ENCODE data around the gene CNOT2.

CNOT2 gene

DNA sequence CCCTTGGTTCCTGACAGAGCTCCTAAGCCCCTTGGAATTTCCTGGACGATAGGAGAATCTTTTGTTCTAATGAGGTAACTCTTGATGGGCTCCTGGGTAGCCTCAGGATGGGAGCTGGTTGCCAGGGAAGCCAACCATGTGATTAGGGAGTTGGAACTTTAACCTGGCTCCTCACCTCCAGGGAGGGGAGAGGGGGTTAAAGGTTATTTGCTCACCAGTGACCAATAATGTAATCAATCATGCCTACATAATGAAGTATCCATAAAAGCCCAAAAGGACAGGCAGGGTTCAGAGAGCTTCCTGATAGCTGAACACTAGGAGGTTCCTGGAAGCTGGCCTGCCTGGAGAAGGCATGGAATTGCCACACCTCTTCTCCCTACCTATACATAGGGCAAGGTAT lies 6.2 kb upstream of the CNOT2 start:
- Histone ChIP-seq H3K4me1 (ENCODE audit: control insufficient read depth, insufficient read depth, low read length, poor library complexity, severe bottlenecking) (no peaks in the 10 kb centered on the region), H3K9me3 (ENCODE audit: control insufficient read depth, low read length) (no peaks in the 10 kb centered on the region), H3K4me3 (ENCODE audit: extremely low read depth, insufficient read depth, low read length, poor library complexity, severe bottlenecking) (no peak overlapping the region), H3K27ac (ENCODE audit: low read depth, low read length, severe bottlenecking) (no peak overlapping the region), H3K36me3 (ENCODE audit: control insufficient read depth, insufficient read depth, low read length) (peaks cover 35% of the 10 kb centered on the region)
- WGBS, 2 experiments (ENCODE audit: insufficient coverage in 2 of 2): 60 to 67% methylated on average over 1 of the region's 1 CpG

DNA sequence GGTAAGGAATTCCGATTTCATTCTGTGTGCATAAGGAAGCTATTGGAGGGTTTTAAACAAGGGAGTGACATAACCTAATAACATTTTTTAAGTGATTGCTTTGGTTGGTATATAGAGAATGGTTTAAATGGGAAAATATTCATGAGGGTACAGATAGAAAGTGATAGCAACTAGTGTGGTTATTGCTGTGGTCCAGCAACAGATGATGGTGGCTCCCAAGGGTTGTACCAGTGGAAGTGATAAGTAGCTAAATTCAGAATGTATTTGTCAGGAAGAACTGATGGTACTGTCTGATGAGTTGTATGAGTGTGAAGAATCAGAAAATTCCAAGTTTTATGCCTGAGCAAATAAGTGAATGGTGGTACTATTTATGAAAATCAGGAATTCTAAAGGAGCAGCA lies 2.6 kb upstream of the CNOT2 start:
- Histone ChIP-seq H3K9me3 (ENCODE audit: control insufficient read depth, low read length) (no peaks in the 10 kb centered on the region), H3K4me3 (ENCODE audit: extremely low read depth, insufficient read depth, low read length, poor library complexity, severe bottlenecking) (no peak overlapping the region), H3K36me3 (ENCODE audit: control insufficient read depth, insufficient read depth, low read length) (peaks cover 35% of the 10 kb centered on the region), H3K27ac (ENCODE audit: low read depth, low read length, severe bottlenecking) (no peak overlapping the region), H3K4me1 (ENCODE audit: control insufficient read depth, insufficient read depth, low read length, poor library complexity, severe bottlenecking) (no peaks in the 10 kb centered on the region)
- WGBS, 2 experiments (ENCODE audit: insufficient coverage in 2 of 2): no CpG with 5 or more reads among the region's 1 CpG

DNA sequence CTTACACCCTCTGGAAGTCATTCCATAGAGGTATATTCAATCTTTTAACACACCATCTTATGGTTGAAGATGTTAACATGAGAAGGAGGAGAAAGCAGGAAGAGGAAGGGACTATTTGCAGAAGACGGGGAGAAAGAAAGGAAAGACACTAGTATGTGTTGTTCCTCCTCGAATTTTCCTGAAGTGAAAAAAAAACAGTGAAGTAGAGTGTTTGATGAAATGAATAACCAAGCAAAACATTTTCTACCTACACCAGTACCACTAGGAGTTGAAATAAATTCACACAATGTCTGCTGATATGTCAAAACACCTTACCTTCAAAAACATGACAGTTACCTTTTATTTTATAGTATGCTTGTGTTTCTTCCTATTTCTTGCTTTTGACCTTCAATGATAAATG lies 1.4 kb upstream of the CNOT2 start:
- WGBS, 2 experiments (ENCODE audit: insufficient coverage in 2 of 2): no CpG with 5 or more reads among the region's 2 CpGs

DNA sequence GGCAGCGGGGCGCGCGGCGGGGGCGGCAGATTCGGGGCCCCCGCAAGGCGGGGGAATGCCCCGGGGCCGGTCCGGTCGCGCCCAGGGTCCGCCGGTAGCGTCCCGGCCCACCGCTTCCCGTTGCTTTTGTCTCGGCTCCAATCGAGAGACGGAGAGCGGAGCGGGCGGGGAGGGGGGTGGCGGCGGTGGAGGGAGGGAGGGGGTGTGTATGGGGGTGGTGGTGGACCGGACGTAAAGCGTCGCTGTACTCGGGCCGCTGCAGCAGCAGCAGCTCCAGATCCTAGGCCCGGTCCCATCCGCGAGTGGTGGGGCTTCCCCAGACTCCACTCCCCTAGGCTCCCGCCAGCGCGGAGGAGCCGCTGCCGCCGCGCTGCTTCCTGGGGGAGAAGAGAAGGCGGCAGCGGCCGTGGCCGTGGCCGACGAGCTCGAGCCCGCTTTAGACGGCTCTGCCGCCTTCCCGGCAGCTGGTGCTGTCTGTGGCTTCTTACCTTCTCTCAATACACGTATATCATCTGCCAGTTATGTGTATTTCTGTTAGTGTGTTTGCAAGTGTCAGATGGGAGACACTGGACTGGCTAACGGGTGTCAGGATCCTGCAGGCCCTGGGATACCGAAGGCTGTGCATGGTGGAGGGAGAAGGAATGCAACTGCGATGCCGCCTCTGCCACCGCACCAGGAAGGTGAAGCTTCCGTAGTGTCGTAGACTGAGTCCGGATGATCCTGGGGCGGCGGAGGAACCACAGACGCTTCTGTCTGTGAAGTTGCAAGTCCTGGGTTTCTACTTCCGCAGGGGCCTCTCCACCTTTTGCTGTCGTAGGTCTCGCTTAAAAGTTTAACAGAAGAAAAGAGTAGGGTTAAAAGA lies 508 bp downstream of the CNOT2 start:
- 0 to 4% methylated on average over 10 to 24 of the region's 70 CpGs for WGBS, 2 experiments (ENCODE audit: insufficient coverage in 2 of 2)

More for the DNA sequence above, 1.4 kb upstream of the CNOT2 start:
- peak overlapping the region; percentile 94 for H3K4me3 ChIP-seq (ENCODE audit: extremely low read depth, insufficient read depth, low read length, poor library complexity, severe bottlenecking)
- peak overlapping the region; percentile 99 for H3K27ac ChIP-seq (ENCODE audit: low read depth, low read length, severe bottlenecking)
- H3K4me1 ChIP-seq (ENCODE audit: control insufficient read depth, insufficient read depth, low read length, poor library complexity, severe bottlenecking): no peaks in the 10 kb centered on the region
- no peaks in the 10 kb centered on the region for H3K9me3 ChIP-seq (ENCODE audit: control insufficient read depth, low read length)
- H3K36me3 ChIP-seq (ENCODE audit: control insufficient read depth, insufficient read depth, low read length): peaks cover 30% of the 10 kb centered on the region

DNA sequence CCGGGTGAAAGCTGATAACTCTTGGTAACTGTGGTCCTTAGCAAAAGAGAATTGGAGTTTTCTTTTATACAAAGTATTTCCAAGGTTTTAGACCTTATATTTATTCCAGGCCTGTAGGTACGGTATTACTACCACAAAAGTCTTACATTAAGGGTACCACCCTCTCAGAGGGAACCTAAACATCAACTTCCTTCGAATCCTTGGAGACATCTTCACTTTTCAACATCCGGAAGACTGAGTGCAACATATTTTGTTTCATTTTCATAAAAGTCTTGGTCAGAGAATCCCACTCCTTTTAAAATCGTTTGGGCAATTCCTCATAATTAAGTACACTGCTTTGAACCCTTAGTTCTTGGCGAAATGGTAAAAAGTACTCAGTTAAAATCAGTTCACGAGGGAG lies 1.2 kb downstream of the CNOT2 start:
- 20 to 25% methylated on average over 3 to 4 of the region's 7 CpGs for WGBS, 2 experiments (ENCODE audit: insufficient coverage in 2 of 2)
- H3K27ac ChIP-seq (ENCODE audit: low read depth, low read length, severe bottlenecking): peak overlapping the region; percentile 99
- H3K36me3 ChIP-seq (ENCODE audit: control insufficient read depth, insufficient read depth, low read length): peaks cover 19% of the 10 kb centered on the region

More for the DNA sequence above, 508 bp downstream of the CNOT2 start:
- Histone ChIP-seq H3K27ac (ENCODE audit: low read depth, low read length, severe bottlenecking) (peak overlapping the region; percentile 99), H3K36me3 (ENCODE audit: control insufficient read depth, insufficient read depth, low read length) (peaks cover 19% of the 10 kb centered on the region), H3K4me1 (ENCODE audit: control insufficient read depth, insufficient read depth, low read length, poor library complexity, severe bottlenecking) (no peaks in the 10 kb centered on the region), H3K4me3 (ENCODE audit: extremely low read depth, insufficient read depth, low read length, poor library complexity, severe bottlenecking) (peak overlapping the region; percentile 94), H3K9me3 (ENCODE audit: control insufficient read depth, low read length) (no peaks in the 10 kb centered on the region)

GRCh38 chr12:70245458-70245857 lies 2.2 kb downstream of the CNOT2 start:
- Histone ChIP-seq H3K4me3 (ENCODE audit: extremely low read depth, insufficient read depth, low read length, poor library complexity, severe bottlenecking) (peak overlapping the region; percentile 14), H3K4me1 (ENCODE audit: control insufficient read depth, insufficient read depth, low read length, poor library complexity, severe bottlenecking) (peaks cover 2% of the 10 kb centered on the region)

More for the DNA sequence above, 1.2 kb downstream of the CNOT2 start:
- Histone ChIP-seq H3K4me3 (ENCODE audit: extremely low read depth, insufficient read depth, low read length, poor library complexity, severe bottlenecking) (peak overlapping the region; percentile 94), H3K4me1 (ENCODE audit: control insufficient read depth, insufficient read depth, low read length, poor library complexity, severe bottlenecking) (no peaks in the 10 kb centered on the region), H3K9me3 (ENCODE audit: control insufficient read depth, low read length) (no peaks in the 10 kb centered on the region)

DNA sequence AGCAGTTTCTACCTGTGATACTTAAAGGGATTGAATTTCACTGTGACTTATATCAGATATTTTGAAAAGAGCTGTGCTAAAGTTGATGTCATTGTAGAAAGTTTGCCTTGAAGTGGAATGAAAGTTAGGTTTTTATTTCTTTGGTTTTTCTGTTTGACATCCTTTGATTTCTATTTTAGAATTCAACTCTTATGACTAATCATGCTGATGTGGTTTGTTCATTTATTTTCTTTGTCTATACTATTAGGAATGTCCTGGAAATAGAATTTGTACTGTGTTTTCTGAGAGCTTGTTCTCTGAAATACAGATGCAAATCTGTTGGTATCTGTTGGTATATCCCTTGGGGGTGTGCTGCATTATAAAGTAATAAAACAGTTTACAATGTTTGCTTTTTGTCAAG lies 3.3 kb downstream of the CNOT2 start:
- Histone ChIP-seq H3K27ac (ENCODE audit: low read depth, low read length, severe bottlenecking) (no peak overlapping the region), H3K4me3 (ENCODE audit: extremely low read depth, insufficient read depth, low read length, poor library complexity, severe bottlenecking) (no peak overlapping the region)

More at GRCh38 chr12:70245458-70245857, 2.2 kb downstream of the CNOT2 start:
- Histone ChIP-seq H3K27ac (ENCODE audit: low read depth, low read length, severe bottlenecking) (no peak overlapping the region), H3K36me3 (ENCODE audit: control insufficient read depth, insufficient read depth, low read length) (peaks cover 15% of the 10 kb centered on the region), H3K9me3 (ENCODE audit: control insufficient read depth, low read length) (no peaks in the 10 kb centered on the region)

DNA sequence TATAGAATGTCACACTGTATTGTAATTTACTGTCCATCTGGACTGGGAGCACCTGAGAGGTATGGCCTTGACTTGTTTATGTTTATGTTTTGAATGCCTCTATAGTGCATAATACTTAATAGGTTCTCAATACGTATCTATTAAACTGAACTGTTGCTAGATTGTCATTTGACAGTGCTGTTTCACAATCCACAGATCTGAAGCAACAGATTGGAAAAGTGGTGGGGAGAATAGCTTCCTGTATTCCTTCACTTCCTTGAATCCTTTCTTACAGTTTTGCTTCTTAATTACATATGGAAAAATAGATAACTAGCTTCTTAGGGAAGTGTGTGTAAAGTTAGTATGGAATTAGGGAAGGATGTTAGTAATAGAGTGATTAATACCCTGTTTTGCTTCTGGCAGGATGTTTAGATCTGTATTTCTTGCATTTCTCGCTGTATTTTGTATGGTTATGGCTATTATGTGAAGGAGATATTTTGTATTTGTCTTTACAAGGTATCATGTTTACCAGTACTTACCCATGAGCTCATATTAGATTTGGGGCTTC lies 4.5 kb downstream of the CNOT2 start:
- Histone ChIP-seq H3K4me1 (ENCODE audit: control insufficient read depth, insufficient read depth, low read length, poor library complexity, severe bottlenecking) (peaks cover 10% of the 10 kb centered on the region), H3K27ac (ENCODE audit: low read depth, low read length, severe bottlenecking) (no peak overlapping the region)
- no CpG with 5 or more reads among the region's 2 CpGs for WGBS, 2 experiments (ENCODE audit: insufficient coverage in 2 of 2)

More for the DNA sequence above, 3.3 kb downstream of the CNOT2 start:
- Histone ChIP-seq H3K9me3 (ENCODE audit: control insufficient read depth, low read length) (no peaks in the 10 kb centered on the region), H3K36me3 (ENCODE audit: control insufficient read depth, insufficient read depth, low read length) (peaks cover 8% of the 10 kb centered on the region), H3K4me1 (ENCODE audit: control insufficient read depth, insufficient read depth, low read length, poor library complexity, severe bottlenecking) (peaks cover 10% of the 10 kb centered on the region)

GRCh38 chr12:70248876-70249275 lies 5.6 kb downstream of the CNOT2 start:
- peaks cover 4% of the 10 kb centered on the region for H3K36me3 ChIP-seq (ENCODE audit: control insufficient read depth, insufficient read depth, low read length)
- no peak overlapping the region for H3K4me3 ChIP-seq (ENCODE audit: extremely low read depth, insufficient read depth, low read length, poor library complexity, severe bottlenecking)
- H3K4me1 ChIP-seq (ENCODE audit: control insufficient read depth, insufficient read depth, low read length, poor library complexity, severe bottlenecking): peaks cover 10% of the 10 kb centered on the region
- WGBS, 2 experiments (ENCODE audit: insufficient coverage in 2 of 2): no CpG with 5 or more reads among the region's 1 CpG
- no peak overlapping the region for H3K27ac ChIP-seq (ENCODE audit: low read depth, low read length, severe bottlenecking)
- no peaks in the 10 kb centered on the region for H3K9me3 ChIP-seq (ENCODE audit: control insufficient read depth, low read length)

More for the DNA sequence above, 4.5 kb downstream of the CNOT2 start:
- Histone ChIP-seq H3K4me3 (ENCODE audit: extremely low read depth, insufficient read depth, low read length, poor library complexity, severe bottlenecking) (no peak overlapping the region), H3K9me3 (ENCODE audit: control insufficient read depth, low read length) (no peaks in the 10 kb centered on the region), H3K36me3 (ENCODE audit: control insufficient read depth, insufficient read depth, low read length) (peaks cover 4% of the 10 kb centered on the region)

- peaks cover 4% of the 10 kb centered on the region for H3K36me3 ChIP-seq (ENCODE audit: control insufficient read depth, insufficient read depth, low read length)
- H3K4me1 ChIP-seq (ENCODE audit: control insufficient read depth, insufficient read depth, low read length, poor library complexity, severe bottlenecking): peaks cover 10% of the 10 kb centered on the region
- no peak overlapping the region for H3K27ac ChIP-seq (ENCODE audit: low read depth, low read length, severe bottlenecking)
- H3K4me3 ChIP-seq (ENCODE audit: extremely low read depth, insufficient read depth, low read length, poor library complexity, severe bottlenecking): no peak overlapping the region
- no peaks in the 10 kb centered on the region for H3K9me3 ChIP-seq (ENCODE audit: control insufficient read depth, low read length)
- WGBS, 2 experiments (ENCODE audit: insufficient coverage in 2 of 2): 100% methylated on average over 1 of the region's 2 CpGs
Measured at GRCh38 chr12:70249903-70250302, 6.7 kb downstream of the CNOT2 start.

DNA sequence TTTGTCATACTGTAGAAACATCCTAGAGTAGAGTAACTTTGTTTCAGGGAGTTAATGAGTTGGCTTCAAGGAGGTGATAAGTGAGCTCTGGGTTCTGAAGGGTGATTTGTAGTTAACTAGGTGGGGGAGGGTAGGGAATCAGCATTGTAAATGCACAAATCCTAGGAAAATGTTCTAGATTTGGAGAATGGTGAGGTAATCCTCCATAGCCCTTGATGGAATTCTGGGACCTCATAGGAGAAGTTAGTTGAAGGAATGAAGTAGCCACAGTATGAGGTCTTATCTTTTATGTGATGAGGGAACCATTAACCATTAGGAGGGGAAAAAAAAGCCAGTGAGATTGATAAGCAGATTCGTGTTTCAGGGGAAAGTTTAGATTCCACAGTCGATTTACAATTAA lies 8.0 kb downstream of the CNOT2 start:
- H3K27ac ChIP-seq (ENCODE audit: low read depth, low read length, severe bottlenecking): no peak overlapping the region
- H3K4me3 ChIP-seq (ENCODE audit: extremely low read depth, insufficient read depth, low read length, poor library complexity, severe bottlenecking): no peak overlapping the region
- H3K4me1 ChIP-seq (ENCODE audit: control insufficient read depth, insufficient read depth, low read length, poor library complexity, severe bottlenecking): peaks cover 10% of the 10 kb centered on the region
- H3K36me3 ChIP-seq (ENCODE audit: control insufficient read depth, insufficient read depth, low read length): peaks cover 4% of the 10 kb centered on the region
- H3K9me3 ChIP-seq (ENCODE audit: control insufficient read depth, low read length): no peaks in the 10 kb centered on the region
- no CpG with 5 or more reads among the region's 2 CpGs for WGBS, 2 experiments (ENCODE audit: insufficient coverage in 2 of 2)

Measured in mesodermal cell (in vitro differentiated cells).